Uterus (tissue), 2 donors: ENCODE measurements around the gene ME1.

Experiments used
- CTCF ChIP-seq, 4 experiments: fragments of 200-600 bp in 2 of 4; fragments of 450-650 bp in 2 of 4; sonication (generic) in 2 of 4; IDR thresholded peaks; one replicate each; pipeline ENCODE4 v1.5.1; 2016 to 2019; ENCODE audit warnings: antibody characterized with exemption in 4 of 4, mild to moderate bottlenecking in 2 of 4, moderate library complexity in 1 of 4
- POLR2A ChIP-seq, 2 donors: fragments of 450-650 bp; IDR thresholded peaks; one replicate each; pipeline ENCODE4 v1.6.1; 2016; ENCODE audit warnings: antibody characterized with exemption in 2 of 2, mild to moderate bottlenecking in 1 of 2, moderate library complexity in 1 of 2

- TF ChIP-seq CTCF (IDR thresholded peaks at IDR 0.05) (no peak), POLR2A (IDR thresholded peaks at IDR 0.05) (no peak)
Measured at GRCh38 chr6:83168556-83168955, 262.3 kb downstream of the ME1 start.
